K562 (cell line): Measurements from ENCODE around the gene EIF1. TPM values are rescaled to one million over a fixed set of nuclear protein-coding genes. Genes with fewer than 3 reads are reported as not detected.
A peak's percentile ranks its signal among the peaks of the same experiment; 100 is the strongest.

Experiments
- BRD9 ChIP-seq: fragments of 450-650 bp; IDR thresholded peaks from 2 replicates; pipeline ENCODE4 v1.6.1; 2018; ENCODE audit warnings: low read depth; ENCODE audit not compliant: partially characterized antibody
- BRF2 ChIP-seq: IDR thresholded peaks from 3 replicates; pipeline ENCODE4 v1.6.1; 2011; ENCODE audit warnings: borderline replicate concordance, mild to moderate bottlenecking; ENCODE audit not compliant: insufficient read length, insufficient read depth
- CCAR2 ChIP-seq: fragments of 200-400 bp; formaldehyde crosslinking; IDR thresholded peaks from 2 replicates; pipeline ENCODE4 v1.6.1; 2017; ENCODE audit warnings: mild to moderate bottlenecking, low read depth, low read length
- JUND ChIP-seq, 2 experiments: IDR thresholded peaks; 2 replicates in 1 of 2; 3 replicates in 1 of 2; pipeline ENCODE4 v1.6.1; 2011; ENCODE audit warnings: borderline replicate concordance in 2 of 2, low read depth in 2 of 2, low read length in 2 of 2, improper control_type of control experiment in 1 of 2, missing biosample characterization in 1 of 2, missing genetic modification characterization in 1 of 2, missing genetic modification reagents in 1 of 2
- POLR2AphosphoS2 ChIP-seq: IDR thresholded peaks from 2 replicates; pipeline ENCODE4 v1.6.1; 2012; ENCODE audit warnings: low read length, improper control_type of control experiment
- TFAP4 ChIP-seq: sonication (generic); formaldehyde crosslinking; IDR thresholded peaks from 2 replicates; pipeline ENCODE4 v1.8.0; 2022; ENCODE audit warnings: missing genetic modification reagents, mild to moderate bottlenecking, moderate library complexity, borderline replicate concordance
- TRIM28 ChIP-seq: fragments of 450-650 bp; IDR thresholded peaks from 2 replicates; pipeline ENCODE4 v1.6.1; 2017
- ZFPM2 ChIP-seq: fragments of 250-450 bp; sonication (Bioruptor Pico); IDR thresholded peaks from 2 replicates; pipeline ENCODE4 v1.5.1; 2022; ENCODE audit warnings: mild to moderate bottlenecking
- ZNF639 ChIP-seq, 2 experiments: fragments of 200-800 bp in 1 of 2; sonication (Bioruptor generic) in 1 of 2; sonication (generic) in 1 of 2; formaldehyde crosslinking in 1 of 2; IDR thresholded peaks in 1 of 2; conservative IDR thresholded peaks in 1 of 2; 2 replicates each; pipeline versions ENCODE4 v1.5.0 to v1.6.1; 2016 to 2020; ENCODE audit warnings: missing compliant biosample characterization in 1 of 2, missing genetic modification characterization in 1 of 2, missing genetic modification reagents in 1 of 2
- polyA plus RNA-seq, 8 experiments: library from polyadenylated mRNA; depleted of rRNA in 4 of 8; stranded (reverse) in 5 of 8; unstranded in 3 of 8; fragments of >200 nt; fragmentation: Nextera tagmentation in 2 of 8; fragmentation: Illumina TruSeq in 1 of 8; extraction: Ambion mirVana in 2 of 8; extraction: Trizol in 1 of 8; gene quantifications; 2 replicates each; pipeline versions ENCODE4 v1.2.1 to v1.2.3, GENCODE V29; 2011 to 2014; ENCODE audit warnings: inconsistent platforms in 1 of 8, missing spikeins in 1 of 8
- total RNA-seq, 7 experiments: library from RNA; depleted of rRNA in 6 of 7; stranded (reverse); fragments of >200 nt in 6 of 7; fragmentation: Illumina TruSeq in 2 of 7; extraction: Trizol in 2 of 7; gene quantifications; 2 replicates each; pipeline versions ENCODE4 v1.2.1 to v1.2.3, GENCODE V29; 2011 to 2021; ENCODE audit warnings: low replicate concordance in 1 of 7
- TF ChIP-seq, protein P1 (sequence below): fragments of 250-450 bp; sonication (Bioruptor Pico); IDR thresholded peaks from 2 replicates; pipeline ENCODE4 v1.8.0; 2021; ENCODE audit warnings: moderate library complexity, mild to moderate bottlenecking, inconsistent platforms

The EIF1 gene
- total and polyA plus RNA-seq, 9 of the 15 experiments (the other 6 are each of a cell fraction or from before 2014, with no cell fraction given) = 67.0 to 1,204 (median 320) TPM

- peak; percentile 61 for TF ChIP-seq TFAP4
- TF ChIP-seq, protein P1, sequence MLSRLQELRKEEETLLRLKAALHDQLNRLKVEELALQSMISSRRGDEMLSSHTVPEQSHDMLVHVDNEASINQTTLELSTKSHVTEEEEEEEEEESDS (CRISPR knock-in tag) = peak; percentile 93
- no peak for TF ChIP-seq BRD9
- TF ChIP-seq CCAR2 = no peak
- TF ChIP-seq JUND (IDR thresholded peaks at IDR 0.05; ENCODE audit: borderline replicate concordance, low read depth, low read length) = no peak; the same call in 1 of the 2 replicates
- no peak; the same call in 2 of the 3 replicates for TF ChIP-seq JUND (tag; IDR thresholded peaks at IDR 0.05; ENCODE audit: borderline replicate concordance, low read depth, low read length)
- peak; percentile 84; the same call in 1 of the 2 replicates for TF ChIP-seq TRIM28
- peak; percentile 98 for TF ChIP-seq ZFPM2 (CRISPR knock-in tag)
- no peak for TF ChIP-seq BRF2
- peak in 1 of 2 experiments; percentile 74; a peak in 1 of 4 replicates for TF ChIP-seq ZNF639 (CRISPR knock-in tag; conservative IDR thresholded peaks at IDR 0.05 in 1 of 2, IDR thresholded peaks at IDR 0.05 in 1 of 2)
- peak; percentile 98 for TF ChIP-seq POLR2AphosphoS2
These were observed 10.2 kb upstream of the EIF1 start (continued) for GRCh38 chr17:41678411-41678906.
